Activated T-cell treated with anti-CD3 and anti-CD28 coated beads for 1 hour (primary cell): ENCODE results near the gene ZNF808.
A peak's percentile ranks its signal among the peaks of the same experiment; 100 is the strongest.
"Not testable (repeated sequence)": the region's sequence is repeated elsewhere in the genome, so short reads cannot be mapped to it uniquely, and the experiment has no call there.

Source experiments
- DNase-seq: peaks from one replicate; pipeline ENCODE4 v3.0.0-alpha.2; 2020; ENCODE audit warnings: low read depth

The ZNF808 gene

DNA sequence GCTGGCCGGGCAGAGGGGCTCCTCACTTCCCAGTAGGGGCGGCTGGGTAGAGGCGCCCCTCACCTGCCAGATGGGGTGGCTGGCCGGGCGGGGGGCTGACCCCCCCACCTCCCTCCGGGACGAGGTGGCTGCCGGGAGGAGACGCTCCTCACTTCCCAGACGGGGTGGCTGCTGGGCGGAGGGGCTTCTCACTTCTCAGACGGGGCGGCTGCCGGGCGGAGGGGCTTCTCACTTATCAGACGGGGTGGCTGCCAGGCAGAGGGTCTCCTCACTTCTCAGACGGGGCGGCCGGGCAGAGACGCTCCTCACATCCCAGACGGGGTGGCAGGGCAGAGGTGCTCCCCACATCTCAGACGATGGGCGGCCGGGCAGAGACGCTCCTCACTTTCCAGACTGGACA is 66.0 kb downstream of the ZNF808 start:
- not testable (repeated sequence) for DNase-seq

DNA sequence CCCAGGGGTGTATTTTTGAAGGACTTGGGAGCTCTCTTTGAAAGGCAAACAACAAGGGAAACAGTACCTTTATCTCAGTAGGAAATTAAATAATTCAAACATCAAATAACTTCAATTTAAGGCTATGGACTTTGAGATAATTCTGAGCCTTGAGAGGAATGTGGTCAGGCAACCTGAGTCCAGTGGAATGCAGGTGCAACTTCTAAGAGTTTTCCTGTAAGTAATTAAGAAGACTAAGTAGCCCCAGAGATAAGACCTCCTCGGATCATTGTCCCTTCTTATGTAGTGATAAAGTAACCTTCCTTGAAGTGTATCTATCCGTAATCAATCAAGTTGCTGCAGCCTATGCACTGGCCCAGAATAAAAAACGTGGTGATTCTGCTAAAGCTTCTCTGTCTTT is 71.8 kb downstream of the ZNF808 start:
- no peak for DNase-seq

DNA sequence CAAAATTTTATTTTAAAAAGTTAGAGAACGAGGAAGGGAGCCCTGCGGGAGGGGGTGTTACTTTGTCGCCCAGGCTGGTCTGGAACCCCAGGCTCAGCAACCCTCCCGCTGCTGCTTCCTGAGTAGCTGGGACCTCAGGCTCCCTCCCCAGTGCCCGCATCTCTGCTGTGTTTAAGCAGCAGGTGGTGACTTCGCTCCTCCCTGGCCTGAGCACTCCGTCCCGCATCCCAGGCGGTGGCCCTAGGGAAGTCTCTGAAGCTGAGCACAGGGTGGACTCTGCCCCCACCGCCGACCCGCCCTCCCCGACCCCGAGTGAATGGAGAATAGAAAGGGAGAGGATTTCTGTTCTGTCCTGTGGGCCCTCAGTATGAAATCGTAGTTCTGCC is 73.2 kb downstream of the ZNF808 start:
- DNase-seq, result no peak

DNA sequence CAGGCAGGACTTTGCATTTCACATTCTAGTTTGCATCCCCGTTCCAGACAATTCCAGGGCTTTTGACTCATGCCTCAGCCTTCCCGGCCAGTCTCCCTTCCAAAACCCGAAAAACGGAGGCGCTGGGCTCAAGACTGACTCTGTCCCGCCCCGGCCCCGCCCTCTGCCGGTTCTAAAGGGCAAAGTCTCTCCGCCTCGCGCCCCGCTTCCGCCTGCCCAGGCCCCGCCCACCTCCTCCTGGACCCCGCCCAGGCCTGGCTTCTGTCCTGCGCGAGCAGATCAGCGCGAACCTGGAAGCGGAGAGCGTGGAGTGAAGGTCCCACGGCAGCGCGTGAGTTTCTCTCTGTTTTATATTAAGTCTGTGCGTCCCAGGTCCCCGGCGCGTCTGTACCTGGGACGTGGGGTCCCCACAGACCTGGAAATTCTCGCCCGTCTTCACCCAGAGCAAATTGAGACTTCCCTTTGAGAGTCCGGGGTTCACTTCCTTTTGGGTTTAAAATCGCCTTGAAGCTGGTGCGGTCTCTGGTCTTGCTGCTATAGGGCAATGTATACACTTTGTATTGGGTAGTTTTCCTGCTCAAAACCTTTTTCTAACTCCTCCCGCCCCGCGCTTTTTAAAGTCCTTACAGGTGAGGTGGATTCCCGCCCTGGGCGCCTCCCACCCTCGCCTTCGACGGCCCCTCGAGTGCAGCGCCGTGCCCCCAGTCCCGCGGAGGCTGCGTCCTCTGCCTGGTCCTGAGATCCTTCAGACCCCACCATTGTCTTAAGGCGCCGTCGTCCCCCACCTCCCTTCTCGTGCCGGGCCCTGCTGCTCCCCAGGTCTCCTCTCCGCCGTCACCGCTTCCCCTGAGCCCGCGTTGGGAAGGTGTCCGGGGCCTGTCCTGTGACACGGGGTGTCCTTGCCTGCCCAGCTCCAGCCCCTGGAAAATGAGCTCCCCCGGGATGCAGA is 73.8 kb downstream of the ZNF808 start:
- peak; percentile 96 for DNase-seq

GRCh38 chr19:52601974-52602366 is 74.5 kb downstream of the ZNF808 start:
- not testable (repeated sequence) for DNase-seq

GRCh38 chr19:52602941-52603340 is 75.5 kb downstream of the ZNF808 start:
- no peak for DNase-seq

DNA sequence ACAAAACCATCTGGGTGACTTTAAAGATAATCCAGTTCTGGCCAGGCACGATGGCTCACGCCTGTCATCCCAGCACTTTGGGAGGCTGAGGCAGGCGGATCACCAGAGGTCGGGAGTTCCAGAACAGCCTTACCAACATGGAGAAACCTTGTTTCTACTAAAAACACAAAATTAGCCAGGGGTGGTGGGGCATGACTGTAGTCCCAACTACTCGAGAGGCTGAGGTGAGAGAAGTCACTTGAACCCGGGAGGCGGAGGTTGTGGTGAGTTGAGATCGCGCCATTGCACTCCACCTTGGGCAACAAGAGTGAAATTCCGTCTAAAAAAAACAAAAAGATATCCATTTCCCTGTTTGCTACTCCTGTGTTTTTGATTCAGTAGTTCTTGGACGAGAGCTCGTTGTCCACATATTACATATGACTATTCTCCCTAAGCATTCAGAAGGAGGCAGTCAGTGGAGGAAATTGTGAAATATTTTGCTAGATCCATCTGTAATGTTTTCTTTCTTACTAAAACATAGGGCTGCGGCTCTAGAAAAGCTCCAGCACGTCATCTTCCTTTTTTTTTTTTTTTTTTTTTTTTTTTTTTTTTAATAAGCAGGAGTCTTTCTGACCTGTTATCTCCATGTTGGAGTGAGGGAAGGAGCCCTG is 76.2 kb downstream of the ZNF808 start:
- no peak for DNase-seq
